Prostate gland (tissue), 2 donors: Measurements from ENCODE around the gene CCND1.

Experiments used
- CTCF ChIP-seq, 4 experiments: fragments of 200-600 bp in 2 of 4; fragments of 450-650 bp in 2 of 4; sonication (generic) in 2 of 4; IDR thresholded peaks; 1 replicate in 3 of 4; 2 replicates in 1 of 4; pipeline ENCODE4 v1.5.1; 2016 to 2019; ENCODE audit warnings: antibody characterized with exemption in 4 of 4, mild to moderate bottlenecking in 2 of 4, moderate library complexity in 2 of 4
- POLR2A ChIP-seq: fragments of 450-650 bp; IDR thresholded peaks from one replicate; pipeline ENCODE4 v1.6.1; 2016; ENCODE audit warnings: antibody characterized with exemption, mild to moderate bottlenecking

- TF ChIP-seq POLR2A, result no peak
- TF ChIP-seq CTCF (IDR thresholded peaks at IDR 0.05), result no peak
These were observed 25.3 kb downstream of the CCND1 start for GRCh38 chr11:69666261-69666660.
